Caco-2 (cell line): Measurements from ENCODE around the gene MYO7A. TPM values are rescaled to one million over a fixed set of nuclear protein-coding genes. Genes with fewer than 3 reads are reported as not detected.

Experiments
- BruUV-seq: library from RNA; stranded (reverse); fragments of 400-500 nt; replicated peaks from 2 replicates; lab custom pipeline; 2021; lab: Mats Ljungman, UMichigan
- CTCF ChIA-PET: fragments of 300-600 bp; sonication (Branson Sonifier 250); formaldehyde crosslinking; loops from one replicate; lab custom pipeline; 2022; ENCODE audit warnings: antibody characterized with exemption; lab: Charles Lee
- POLR2A ChIA-PET: fragments of 300-600 bp; sonication (Branson Sonifier 250); formaldehyde crosslinking; loops from one replicate; lab custom pipeline; 2022; ENCODE audit warnings: antibody characterized with exemption; lab: Charles Lee
- DNase-seq, 2 experiments: peaks; one replicate each; pipeline versions ENCODE4 v3.0.0 to v3.0.0-alpha.2; 2020 to 2022
- H3K27me3 ChIP-seq: replicated peaks from 2 replicates; pipeline ENCODE4 v1.6.0; 2011; ENCODE audit warnings: low read length; ENCODE audit not compliant: control insufficient read depth, insufficient read depth
- H3K36me3 ChIP-seq: 2 replicates; pipeline ENCODE4 v1.5.1; 2011; ENCODE audit warnings: low read length; ENCODE audit not compliant: control insufficient read depth, insufficient read depth
- H3K4me1 ChIP-seq: fragments of 250-450 bp; sonication (Bioruptor Pico); 2 replicates; pipeline ENCODE4 v1.5.1; 2020; ENCODE audit warnings: mild to moderate bottlenecking
- H3K4me3 ChIP-seq: 2 replicates; pipeline ENCODE4 v1.5.1; 2011; ENCODE audit warnings: low read depth, mild to moderate bottlenecking, control low read depth, low read length
- H3K9me3 ChIP-seq: fragments of 250-450 bp; sonication (Bioruptor Pico); 2 replicates; pipeline ENCODE4 v1.5.1; 2020; ENCODE audit warnings: mild to moderate bottlenecking, moderate library complexity
- H3K27ac Mint-ChIP-seq: one replicate; pipeline ENCODE4 v1.8.0; 2022; ENCODE audit warnings: mixed read lengths; ENCODE audit not compliant: unreplicated experiment
- H3K27me3 Mint-ChIP-seq: one replicate; pipeline ENCODE4 v1.8.0; 2022; ENCODE audit warnings: mixed read lengths; ENCODE audit not compliant: insufficient read depth, unreplicated experiment
- H3K36me3 Mint-ChIP-seq: one replicate; pipeline ENCODE4 v1.8.0; 2022; ENCODE audit warnings: mild to moderate bottlenecking, mixed read lengths; ENCODE audit not compliant: insufficient read depth, unreplicated experiment
- H3K4me1 Mint-ChIP-seq: one replicate; pipeline ENCODE4 v1.8.0; 2022; ENCODE audit warnings: low read depth, mixed read lengths; ENCODE audit not compliant: unreplicated experiment
- H3K4me3 Mint-ChIP-seq: one replicate; pipeline ENCODE4 v1.8.0; 2022; ENCODE audit warnings: mild to moderate bottlenecking, moderate library complexity, mixed read lengths; ENCODE audit not compliant: unreplicated experiment
- H3K9me3 Mint-ChIP-seq: one replicate; pipeline ENCODE4 v1.8.0; 2022; ENCODE audit warnings: mixed read lengths; ENCODE audit not compliant: unreplicated experiment
- CTCF ChIP-seq, 2 experiments: fragments of 200-600 bp in 1 of 2; IDR thresholded peaks; 1 replicate in 1 of 2; 2 replicates in 1 of 2; pipeline versions ENCODE4 v1.5.1 to v1.8.0; 2011 to 2022; ENCODE audit warnings: antibody characterized with exemption in 1 of 2, control low read depth in 1 of 2, inconsistent platforms in 1 of 2, low read depth in 1 of 2, low read length in 1 of 2, mild to moderate bottlenecking in 1 of 2, moderate library complexity in 1 of 2; ENCODE audit not compliant: insufficient read depth in 1 of 2, severe bottlenecking in 1 of 2, unreplicated experiment in 1 of 2
- intact Hi-C: fragments of 100-400 bp; cut with micrococcal nuclease; formaldehyde crosslinking; loops from one replicate; pipeline ENCODE4 v1.10.0; 2022; ENCODE audit not compliant: unreplicated experiment
- total RNA-seq: library from RNA; stranded (reverse); gene quantifications from 2 replicates; pipeline ENCODE4 v1.2.3, GENCODE V29; 2022

The MYO7A gene
- total RNA-seq, 1 experiment from 2014 or later = 8.9 TPM

- Mint-ChIP-seq H3K36me3 (no peaks in the 10 kb centered on the region), H3K9me3 (no peaks in the 10 kb centered on the region), H3K27ac (no peak overlapping the region), H3K27me3 (no peaks in the 10 kb centered on the region), H3K4me1 (no peaks in the 10 kb centered on the region), H3K4me3 (no peak overlapping the region)
- H3K36me3 ChIP-seq = no peaks in the 10 kb centered on the region
- ChIA-PET POLR2A (no interaction called here), CTCF (no interaction called here)
- intact Hi-C loops = no loop called here
- no peaks in the 10 kb centered on the region for H3K9me3 ChIP-seq
- no peak for DNase-seq
- no peaks in the 10 kb centered on the region for H3K27me3 ChIP-seq
- H3K4me1 ChIP-seq = no peaks in the 10 kb centered on the region
- TF ChIP-seq CTCF (IDR thresholded peaks at IDR 0.05; ENCODE audit: insufficient read depth in 1 of 2, low read depth in 1 of 2, low read length in 1 of 2, severe bottlenecking in 1 of 2, unreplicated experiment in 1 of 2) = no peak
- no peak overlapping the region for H3K4me3 ChIP-seq
- BruUV-seq = no TSS peak
These were observed 104.2 kb downstream of the MYO7A start for GRCh38 chr11:77232242-77232641.

GRCh38 chr11:77233011-77233410 is 105.0 kb downstream of the MYO7A start:
- POLR2A ChIA-PET = no interaction called here
- no TSS peak for BruUV-seq
- CTCF ChIA-PET = interaction anchor here (0.6 to 0.7 kb wide), 2 partner anchors 127 to 211 kb away, joined by 3 to 4 read pairs; no protein-coding TSS in a partner anchor

GRCh38 chr11:77236901-77237300 is 108.9 kb downstream of the MYO7A start:
- Mint-ChIP-seq H3K4me1 (no peaks in the 10 kb centered on the region), H3K27ac (no peak overlapping the region), H3K27me3 (no peaks in the 10 kb centered on the region), H3K36me3 (no peaks in the 10 kb centered on the region), H3K9me3 (peaks cover 12% of the 10 kb centered on the region), H3K4me3 (no peak overlapping the region)
- Histone ChIP-seq H3K36me3 (no peaks in the 10 kb centered on the region), H3K4me3 (no peak overlapping the region), H3K27me3 (no peaks in the 10 kb centered on the region), H3K4me1 (no peaks in the 10 kb centered on the region), H3K9me3 (no peaks in the 10 kb centered on the region)
- DNase-seq = no peak
- ChIA-PET POLR2A (no interaction called here), CTCF (no interaction called here)
- no TSS peak for BruUV-seq
- intact Hi-C loops = no loop called here
- no peak for TF ChIP-seq CTCF (IDR thresholded peaks at IDR 0.05; ENCODE audit: insufficient read depth in 1 of 2, low read depth in 1 of 2, low read length in 1 of 2, severe bottlenecking in 1 of 2, unreplicated experiment in 1 of 2)

More at GRCh38 chr11:77233011-77233410, 105.0 kb downstream of the MYO7A start:
- Histone ChIP-seq H3K36me3 (no peaks in the 10 kb centered on the region), H3K4me1 (no peaks in the 10 kb centered on the region), H3K4me3 (no peak overlapping the region), H3K27me3 (no peaks in the 10 kb centered on the region), H3K9me3 (no peaks in the 10 kb centered on the region)
- H3K27ac Mint-ChIP-seq = no peak overlapping the region
- no peaks in the 10 kb centered on the region for H3K36me3 Mint-ChIP-seq
- H3K4me1 Mint-ChIP-seq = no peaks in the 10 kb centered on the region
- no peak for DNase-seq
- H3K9me3 Mint-ChIP-seq = no peaks in the 10 kb centered on the region
- no peak overlapping the region for H3K4me3 Mint-ChIP-seq
- H3K27me3 Mint-ChIP-seq = no peaks in the 10 kb centered on the region
- no peak for TF ChIP-seq CTCF (IDR thresholded peaks at IDR 0.05; ENCODE audit: insufficient read depth in 1 of 2, low read depth in 1 of 2, low read length in 1 of 2, severe bottlenecking in 1 of 2, unreplicated experiment in 1 of 2)
- intact Hi-C loops = no loop called here
